Hepatocyte (in vitro differentiated cells): ENCODE data around the gene LRP1B. TPM values are rescaled to one million over a fixed set of nuclear protein-coding genes. Genes with fewer than 3 reads are reported as not detected.

Experiments used
- DNase-seq: peaks from one replicate; pipeline ENCODE4 v3.0.0-alpha.2; 2016; ENCODE audit warnings: low spot score
- H2AFZ ChIP-seq: fragments of 200-600 bp; sonication (generic); 2 replicates; pipeline ENCODE4 v1.6.0; 2016; ENCODE audit warnings: antibody characterized with exemption, mild to moderate bottlenecking
- H3K27ac ChIP-seq: fragments of 200-600 bp; sonication (generic); 2 replicates; pipeline ENCODE4 v1.5.1; 2016; ENCODE audit warnings: mild to moderate bottlenecking
- H3K27me3 ChIP-seq: fragments of 200-600 bp; sonication (generic); 2 replicates; pipeline ENCODE4 v1.6.1; 2016
- H3K36me3 ChIP-seq: fragments of 200-600 bp; sonication (generic); replicated peaks from 2 replicates; pipeline ENCODE4 v1.5.1; 2016; ENCODE audit warnings: low read depth; ENCODE audit not compliant: insufficient read depth
- H3K4me1 ChIP-seq: fragments of 200-600 bp; sonication (generic); 2 replicates; pipeline ENCODE4 v1.5.1; 2016; ENCODE audit warnings: mild to moderate bottlenecking, moderate library complexity; ENCODE audit not compliant: insufficient read depth
- H3K4me2 ChIP-seq: fragments of 200-600 bp; sonication (generic); 2 replicates; pipeline ENCODE4 v1.6.0; 2016
- H3K4me3 ChIP-seq: fragments of 200-600 bp; sonication (generic); 2 replicates; pipeline ENCODE4 v1.5.1; 2016; ENCODE audit warnings: mild to moderate bottlenecking
- H3K79me2 ChIP-seq: fragments of 200-600 bp; sonication (generic); 2 replicates; pipeline ENCODE4 v1.6.0; 2017; ENCODE audit warnings: mild to moderate bottlenecking
- H3K9me2 ChIP-seq: fragments of 200-600 bp; sonication (generic); replicated peaks from 2 replicates; pipeline ENCODE4 v1.6.0; 2017; ENCODE audit warnings: mild to moderate bottlenecking; ENCODE audit not compliant: insufficient read depth
- H3K9me3 ChIP-seq: fragments of 200-600 bp; sonication (generic); 2 replicates; pipeline ENCODE4 v1.5.1; 2016; ENCODE audit warnings: low read depth, mild to moderate bottlenecking
- H4K20me1 ChIP-seq: fragments of 200-600 bp; sonication (generic); 2 replicates; pipeline ENCODE4 v1.6.0; 2016; ENCODE audit warnings: mild to moderate bottlenecking; ENCODE audit not compliant: insufficient read depth, poor library complexity, severe bottlenecking
- EZH2 ChIP-seq: fragments of 200-600 bp; sonication (generic); IDR thresholded peaks from 2 replicates; pipeline ENCODE4 v1.6.1; 2016; ENCODE audit warnings: antibody characterized with exemption, mild to moderate bottlenecking, borderline replicate concordance
- EZH2phosphoT487 ChIP-seq: fragments of 200-600 bp; sonication (generic); IDR thresholded peaks from one replicate; pipeline ENCODE4 v1.6.1; 2018; ENCODE audit warnings: antibody characterized with exemption, mild to moderate bottlenecking, low read depth, moderate library complexity; ENCODE audit not compliant: unreplicated experiment, severe bottlenecking
- WGBS: methylation state at CpG from one replicate; pipeline ENCODE4 v1.1.6; 2016; ENCODE audit warnings: low lambda C conversion rate; ENCODE audit errors: missing lambda C conversion rate; 5-methylcytosine and 5-hydroxymethylcytosine counted together
- polyA plus RNA-seq: library from polyadenylated mRNA; unstranded; fragments of >200 nt; fragmentation: Nextera tagmentation; extraction: Ambion mirVana; gene quantifications from 2 replicates; pipeline ENCODE4 v1.2.1, GENCODE V29; 2016
- total RNA-seq: library from RNA; depleted of rRNA; stranded (reverse); fragments of >200 nt; gene quantifications from 2 replicates; pipeline ENCODE4 v1.2.3, GENCODE V29; 2014
- TF ChIP-seq, protein P1 (sequence below): fragments of 200-600 bp; sonication (generic); IDR thresholded peaks from 2 replicates; pipeline ENCODE4 v1.5.1; 2016; ENCODE audit warnings: antibody characterized with exemption, mild to moderate bottlenecking; ENCODE audit not compliant: poor library complexity

LRP1B gene
- total and polyA plus RNA-seq, 2 experiments from 2014 or later, result 0.65 to 2.0 TPM

DNA sequence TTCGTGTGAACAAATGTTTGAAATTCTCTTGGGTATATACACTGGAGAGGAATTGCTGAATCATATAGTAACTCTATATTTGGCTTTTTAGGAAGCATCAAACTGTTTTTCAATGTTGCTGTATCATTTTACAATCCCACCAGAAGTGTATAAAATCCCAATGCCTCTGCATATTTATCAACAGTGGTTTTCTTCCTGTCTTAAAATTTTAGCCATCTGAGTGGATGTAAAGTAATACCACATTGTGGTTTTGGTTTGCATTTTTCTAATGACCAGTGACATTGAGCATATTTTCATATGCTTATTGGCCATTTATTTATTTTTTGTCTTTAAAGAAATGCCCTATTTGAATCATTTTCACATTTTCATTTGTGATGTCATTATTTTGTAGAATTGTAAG lies 22.8 kb upstream of the LRP1B start:
- Histone ChIP-seq H3K4me2 (no peak overlapping the region), H4K20me1 (no peaks in the 10 kb centered on the region), H3K4me1 (no peaks in the 10 kb centered on the region), H3K9me3 (no peaks in the 10 kb centered on the region), H2AFZ (no peak overlapping the region), H3K4me3 (no peak overlapping the region), H3K27me3 (no peaks in the 10 kb centered on the region), H3K27ac (no peak overlapping the region), H3K79me2 (no peaks in the 10 kb centered on the region), H3K9me2 (no peaks in the 10 kb centered on the region), H3K36me3 (no peaks in the 10 kb centered on the region)
- 71% methylated on average over 1 of the region's 1 CpG for WGBS
- TF ChIP-seq EZH2 (no peak), EZH2phosphoT487 (no peak)
- TF ChIP-seq, protein P1, sequence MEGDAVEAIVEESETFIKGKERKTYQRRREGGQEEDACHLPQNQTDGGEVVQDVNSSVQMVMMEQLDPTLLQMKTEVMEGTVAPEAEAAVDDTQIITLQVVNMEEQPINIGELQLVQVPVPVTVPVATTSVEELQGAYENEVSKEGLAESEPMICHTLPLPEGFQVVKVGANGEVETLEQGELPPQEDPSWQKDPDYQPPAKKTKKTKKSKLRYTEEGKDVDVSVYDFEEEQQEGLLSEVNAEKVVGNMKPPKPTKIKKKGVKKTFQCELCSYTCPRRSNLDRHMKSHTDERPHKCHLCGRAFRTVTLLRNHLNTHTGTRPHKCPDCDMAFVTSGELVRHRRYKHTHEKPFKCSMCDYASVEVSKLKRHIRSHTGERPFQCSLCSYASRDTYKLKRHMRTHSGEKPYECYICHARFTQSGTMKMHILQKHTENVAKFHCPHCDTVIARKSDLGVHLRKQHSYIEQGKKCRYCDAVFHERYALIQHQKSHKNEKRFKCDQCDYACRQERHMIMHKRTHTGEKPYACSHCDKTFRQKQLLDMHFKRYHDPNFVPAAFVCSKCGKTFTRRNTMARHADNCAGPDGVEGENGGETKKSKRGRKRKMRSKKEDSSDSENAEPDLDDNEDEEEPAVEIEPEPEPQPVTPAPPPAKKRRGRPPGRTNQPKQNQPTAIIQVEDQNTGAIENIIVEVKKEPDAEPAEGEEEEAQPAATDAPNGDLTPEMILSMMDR, result no peak
- no peak for DNase-seq

DNA sequence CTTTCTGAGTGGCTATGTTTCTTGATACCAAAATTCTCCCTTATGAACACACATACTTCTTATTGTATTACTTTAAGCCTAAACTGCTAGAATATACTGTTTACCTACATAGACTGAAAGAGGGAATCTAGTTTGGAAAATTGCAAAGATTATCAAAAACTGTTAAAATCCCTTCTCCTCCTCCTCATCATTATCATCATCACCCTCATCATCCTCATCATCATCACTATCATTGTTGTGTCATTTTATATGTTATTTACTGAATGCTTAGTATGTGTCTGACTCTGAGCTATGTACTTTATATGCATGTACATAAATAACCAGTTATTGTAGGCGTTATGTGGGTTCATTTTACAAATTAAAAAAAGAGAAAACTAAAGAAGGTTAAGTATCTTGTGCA lies 19.6 kb upstream of the LRP1B start:
- Histone ChIP-seq H3K4me2 (no peak overlapping the region), H3K27me3 (no peaks in the 10 kb centered on the region), H3K4me3 (no peak overlapping the region), H2AFZ (no peak overlapping the region), H3K9me3 (no peaks in the 10 kb centered on the region), H3K79me2 (no peaks in the 10 kb centered on the region), H3K4me1 (no peaks in the 10 kb centered on the region), H3K27ac (no peak overlapping the region), H4K20me1 (no peaks in the 10 kb centered on the region), H3K36me3 (no peaks in the 10 kb centered on the region), H3K9me2 (no peaks in the 10 kb centered on the region)
- no peak for DNase-seq
- 82% methylated on average over 1 of the region's 1 CpG for WGBS
- TF ChIP-seq EZH2phosphoT487 (no peak), EZH2 (no peak)
- TF ChIP-seq, protein P1, result no peak

DNA sequence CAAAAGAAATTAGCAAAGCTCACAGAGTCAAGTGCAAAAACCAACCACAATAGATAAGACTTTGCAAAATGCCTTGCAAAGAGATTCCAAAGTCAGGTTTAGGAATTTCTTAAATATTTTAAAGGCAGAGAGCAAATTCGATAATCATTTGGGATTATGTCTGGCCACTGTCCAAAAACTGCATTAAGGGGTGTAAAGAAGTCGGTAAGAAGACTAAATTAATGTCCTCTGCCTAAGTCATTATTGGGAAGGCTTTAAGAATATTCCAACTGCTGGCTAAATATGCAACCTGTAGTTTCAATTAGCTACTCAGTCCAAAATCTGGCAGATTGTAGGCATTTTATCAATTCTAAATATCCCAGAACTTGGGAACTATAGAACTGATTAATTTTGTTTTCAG lies 13.7 kb upstream of the LRP1B start:
- no peak for DNase-seq
- Histone ChIP-seq H3K4me3 (no peak overlapping the region), H3K9me2 (no peaks in the 10 kb centered on the region), H3K36me3 (no peaks in the 10 kb centered on the region), H4K20me1 (no peaks in the 10 kb centered on the region), H3K9me3 (no peaks in the 10 kb centered on the region), H2AFZ (no peak overlapping the region), H3K27ac (no peak overlapping the region), H3K4me1 (no peaks in the 10 kb centered on the region), H3K4me2 (no peak overlapping the region), H3K79me2 (no peaks in the 10 kb centered on the region), H3K27me3 (no peaks in the 10 kb centered on the region)
- WGBS, result 72% methylated on average over 2 of the region's 2 CpGs
- TF ChIP-seq EZH2 (no peak), EZH2phosphoT487 (no peak)
- TF ChIP-seq, protein P1, result no peak

DNA sequence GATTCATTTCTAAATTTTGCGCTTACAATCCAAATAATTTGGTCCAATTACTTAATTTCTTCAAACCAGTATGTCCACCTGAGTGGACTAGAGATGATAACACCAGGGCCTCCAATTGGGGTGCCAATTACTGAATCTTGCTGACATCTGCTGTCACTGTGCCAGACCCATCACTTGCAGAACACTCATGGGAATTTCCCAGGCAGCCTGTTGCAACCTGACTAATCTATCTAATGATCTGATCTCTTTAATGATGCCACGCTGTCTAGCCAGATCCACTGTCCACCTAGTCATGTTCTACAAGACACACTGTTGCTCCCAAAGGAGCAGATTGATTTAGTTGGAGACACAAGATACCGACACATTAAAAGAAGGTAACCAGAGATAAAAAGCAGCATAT lies 11.8 kb upstream of the LRP1B start:
- Histone ChIP-seq H2AFZ (no peak overlapping the region), H3K27ac (no peak overlapping the region), H3K4me3 (no peak overlapping the region), H3K4me2 (no peak overlapping the region), H3K79me2 (no peaks in the 10 kb centered on the region), H3K9me2 (no peaks in the 10 kb centered on the region), H3K36me3 (no peaks in the 10 kb centered on the region), H3K27me3 (no peaks in the 10 kb centered on the region), H4K20me1 (no peaks in the 10 kb centered on the region), H3K9me3 (no peaks in the 10 kb centered on the region), H3K4me1 (no peaks in the 10 kb centered on the region)
- TF ChIP-seq EZH2phosphoT487 (no peak), EZH2 (no peak)
- TF ChIP-seq, protein P1, result no peak
- WGBS, result 83% methylated on average over 3 of the region's 3 CpGs
- DNase-seq, result no peak
